Upper lobe of left lung (tissue), 6 donors: ENCODE results near the gene PARP14. TPM values are rescaled to one million over a fixed set of nuclear protein-coding genes. Genes with fewer than 3 reads are reported as not detected.

Source experiments
- ATAC-seq, 2 donors: fragments of 200-7000 bp; cut with Tn5 transposase; one replicate each; pipeline ENCODE4 v1.9.1; 2022; ENCODE audit warnings: mild to moderate bottlenecking in 2 of 2, moderate library complexity in 2 of 2; ENCODE audit not compliant: low FRiP score in 2 of 2
- DNase-seq, 2 donors: peaks; one replicate each; pipeline ENCODE4 v3.0.0-alpha.2; 2019 to 2020
- H3K27ac ChIP-seq, 4 donors: fragments of 200-600 bp; sonication (generic); one replicate each; pipeline ENCODE4 v1.5.1; 2016 to 2019
- H3K27me3 ChIP-seq, 4 donors: fragments of 200-600 bp; sonication (generic); one replicate each; pipeline ENCODE4 v1.5.1; 2017 to 2019
- H3K36me3 ChIP-seq, 4 donors: fragments of 200-600 bp; sonication (generic); one replicate each; pipeline ENCODE4 v1.5.1; 2016 to 2019
- H3K4me1 ChIP-seq, 4 donors: fragments of 200-600 bp; sonication (generic); one replicate each; pipeline ENCODE4 v1.5.1; 2018 to 2019
- H3K4me3 ChIP-seq, 4 donors: fragments of 200-600 bp; sonication (generic); one replicate each; pipeline ENCODE4 v1.5.1; 2017 to 2019; ENCODE audit warnings: mild to moderate bottlenecking in 2 of 4, moderate library complexity in 1 of 4
- H3K9me3 ChIP-seq, 4 donors: fragments of 200-600 bp; sonication (generic); one replicate each; pipeline ENCODE4 v1.5.1; 2018 to 2019
- CTCF ChIP-seq, 6 experiments: fragments of 450-650 bp in 4 of 6; fragments of 200-600 bp in 2 of 6; sonication (generic) in 2 of 6; IDR thresholded peaks; one replicate each; pipeline ENCODE4 v1.5.1; 2016 to 2019; ENCODE audit warnings: antibody characterized with exemption in 6 of 6
- EP300 ChIP-seq, 4 donors: sonication (generic); formaldehyde crosslinking; IDR thresholded peaks; one replicate each; pipeline ENCODE4 v1.5.1; 2017; ENCODE audit warnings: antibody characterized with exemption in 4 of 4, control low read depth in 2 of 4
- POLR2A ChIP-seq, 4 donors: fragments of 450-650 bp; IDR thresholded peaks; one replicate each; pipeline ENCODE4 v1.5.1; 2016 to 2017; ENCODE audit warnings: antibody characterized with exemption in 4 of 4, mild to moderate bottlenecking in 2 of 4
- POLR2AphosphoS5 ChIP-seq, 2 donors: sonication (generic); formaldehyde crosslinking; IDR thresholded peaks; one replicate each; pipeline ENCODE4 v1.5.1; 2017; ENCODE audit warnings: antibody characterized with exemption in 2 of 2
- WGBS, 2 donors: methylation state at CpG; one replicate each; pipeline ENCODE4 v1.1.5; 2017 to 2018; 5-methylcytosine and 5-hydroxymethylcytosine counted together
- total RNA-seq, 6 donors: library from RNA; depleted of rRNA in 4 of 6; stranded (reverse); fragments of >200 nt in 4 of 6; gene quantifications; one replicate each; pipeline versions ENCODE4 v1.1.0 to v1.2.1, GENCODE V29; 2016 to 2021
- donor health status: DM: no; HTN: no; CAD: no; lungs with moderate emphysema.
- donor health status: DM: no; HTN: yes; CAD: no; lungs with severe emphysema.

PARP14 gene
- 100 to 1,000 TPM in 5 of 6 donors, 10 to 100 TPM in 1; 99.3 to 376 (median 182) TPM for total RNA-seq

GRCh38 chr3:122680475-122681283 lies at the start of gene PARP14:
PARP14 (plus strand) TSS chr3:122680839; CDS start chr3:122680884, 45 bp downstream.
- no peaks in the 10 kb centered on the region for H3K27me3 ChIP-seq
- peak; percentile 86 to 89 for ATAC-seq
- H3K4me1 ChIP-seq, result peaks cover 30 to 48% (median 40%) of the 10 kb centered on the region in 4 donors
- H3K27ac ChIP-seq, result peak within 1 kb of the TSS; percentile 95 to 99 (median 99)
- 0 to 2% methylated on average over 24 to 30 of the region's 63 CpGs for WGBS, 2 donors
- H3K36me3 ChIP-seq, result no peaks in the 10 kb centered on the region
- TF ChIP-seq EP300 (IDR thresholded peaks at IDR 0.05), result no peak
- TF ChIP-seq POLR2A (IDR thresholded peaks at IDR 0.05), result peak in 3 of 4 donors; percentile 68 to 91 (median 70)
- TF ChIP-seq POLR2AphosphoS5 (IDR thresholded peaks at IDR 0.05), result peak; percentile 77 to 88
- TF ChIP-seq CTCF (IDR thresholded peaks at IDR 0.05), result peak in 4 of 6 experiments; percentile 16 to 36 (median 26)
- peak within 1 kb of the TSS; percentile 79 to 93 (median 88) for H3K4me3 ChIP-seq
- H3K9me3 ChIP-seq, result no peaks in the 10 kb centered on the region
- DNase-seq, result peak; percentile 80 to 92

GRCh38 chr3:122635789-122636188 lies 44.9 kb upstream of the PARP14 start:
- Histone ChIP-seq H3K27ac (no peak overlapping the region), H3K4me1 (no peaks in the 10 kb centered on the region), H3K9me3 (no peaks in the 10 kb centered on the region), H3K27me3 (no peaks in the 10 kb centered on the region), H3K36me3 (no peaks in the 10 kb centered on the region), H3K4me3 (no peak overlapping the region)
- no peak for ATAC-seq
- TF ChIP-seq POLR2A (IDR thresholded peaks at IDR 0.05) (no peak), POLR2AphosphoS5 (IDR thresholded peaks at IDR 0.05) (no peak), CTCF (IDR thresholded peaks at IDR 0.05) (no peak)
- DNase-seq, result no peak
- 75 to 78% methylated on average over 5 of the region's 5 CpGs for WGBS, 2 donors

- no peak overlapping the region for H3K27ac ChIP-seq
- ATAC-seq (no peak), DNase-seq (peak in 1 of 2 donors; percentile 53)
- H3K4me1 ChIP-seq, result no peaks in the 10 kb centered on the region
- H3K27me3 ChIP-seq, result no peaks in the 10 kb centered on the region
- no peaks in the 10 kb centered on the region for H3K36me3 ChIP-seq
- no peak overlapping the region for H3K4me3 ChIP-seq
- TF ChIP-seq EP300 (IDR thresholded peaks at IDR 0.05), result no peak
- TF ChIP-seq POLR2AphosphoS5 (IDR thresholded peaks at IDR 0.05), result no peak
- TF ChIP-seq CTCF (IDR thresholded peaks at IDR 0.05), result no peak
- TF ChIP-seq POLR2A (IDR thresholded peaks at IDR 0.05), result no peak
- WGBS, 2 donors, result 55 to 68% methylated on average over 3 of the region's 3 CpGs
- no peaks in the 10 kb centered on the region for H3K9me3 ChIP-seq
Observed at GRCh38 chr3:122636697-122637096, 43.9 kb upstream of the PARP14 start.

GRCh38 chr3:122640437-122640999 lies 40.1 kb upstream of the PARP14 start:
- Histone ChIP-seq H3K4me3 (no peak overlapping the region), H3K4me1 (no peaks in the 10 kb centered on the region), H3K9me3 (no peaks in the 10 kb centered on the region), H3K27me3 (no peaks in the 10 kb centered on the region), H3K27ac (no peak overlapping the region), H3K36me3 (no peaks in the 10 kb centered on the region)
- no peak for ATAC-seq
- DNase-seq, result no peak
- no peak for TF ChIP-seq EP300 (IDR thresholded peaks at IDR 0.05)
- TF ChIP-seq CTCF (IDR thresholded peaks at IDR 0.05), result no peak
- no peak for TF ChIP-seq POLR2AphosphoS5 (IDR thresholded peaks at IDR 0.05)
- TF ChIP-seq POLR2A (IDR thresholded peaks at IDR 0.05), result no peak
